Epithelial cell of esophagus (primary cell): ENCODE results near the gene CLDN9.
A peak's percentile ranks its signal among the peaks of the same experiment; 100 is the strongest.

Experiments used
- DNase-seq: peaks from one replicate; pipeline ENCODE4 v3.0.0; 2010; ENCODE audit warnings: low read depth
- H3K4me3 ChIP-seq: 2 replicates; pipeline ENCODE4 v1.5.1; 2011; ENCODE audit warnings: mild to moderate bottlenecking, low read length, control low read depth
- TF ChIP-seq, protein P1 (sequence below): IDR thresholded peaks from 2 replicates; pipeline ENCODE4 v1.5.1; 2011; ENCODE audit warnings: low read depth, mild to moderate bottlenecking, low read length, control low read depth, inconsistent platforms; ENCODE audit not compliant: insufficient read depth; ENCODE audit errors: missing control alignments

Gene CLDN9

GRCh38 chr16:2987833-2988232 is 24.9 kb upstream of the CLDN9 start:
- H3K4me3 ChIP-seq: no peak overlapping the region
- TF ChIP-seq, protein P1, sequence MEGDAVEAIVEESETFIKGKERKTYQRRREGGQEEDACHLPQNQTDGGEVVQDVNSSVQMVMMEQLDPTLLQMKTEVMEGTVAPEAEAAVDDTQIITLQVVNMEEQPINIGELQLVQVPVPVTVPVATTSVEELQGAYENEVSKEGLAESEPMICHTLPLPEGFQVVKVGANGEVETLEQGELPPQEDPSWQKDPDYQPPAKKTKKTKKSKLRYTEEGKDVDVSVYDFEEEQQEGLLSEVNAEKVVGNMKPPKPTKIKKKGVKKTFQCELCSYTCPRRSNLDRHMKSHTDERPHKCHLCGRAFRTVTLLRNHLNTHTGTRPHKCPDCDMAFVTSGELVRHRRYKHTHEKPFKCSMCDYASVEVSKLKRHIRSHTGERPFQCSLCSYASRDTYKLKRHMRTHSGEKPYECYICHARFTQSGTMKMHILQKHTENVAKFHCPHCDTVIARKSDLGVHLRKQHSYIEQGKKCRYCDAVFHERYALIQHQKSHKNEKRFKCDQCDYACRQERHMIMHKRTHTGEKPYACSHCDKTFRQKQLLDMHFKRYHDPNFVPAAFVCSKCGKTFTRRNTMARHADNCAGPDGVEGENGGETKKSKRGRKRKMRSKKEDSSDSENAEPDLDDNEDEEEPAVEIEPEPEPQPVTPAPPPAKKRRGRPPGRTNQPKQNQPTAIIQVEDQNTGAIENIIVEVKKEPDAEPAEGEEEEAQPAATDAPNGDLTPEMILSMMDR: no peak
- no peak for DNase-seq

DNA sequence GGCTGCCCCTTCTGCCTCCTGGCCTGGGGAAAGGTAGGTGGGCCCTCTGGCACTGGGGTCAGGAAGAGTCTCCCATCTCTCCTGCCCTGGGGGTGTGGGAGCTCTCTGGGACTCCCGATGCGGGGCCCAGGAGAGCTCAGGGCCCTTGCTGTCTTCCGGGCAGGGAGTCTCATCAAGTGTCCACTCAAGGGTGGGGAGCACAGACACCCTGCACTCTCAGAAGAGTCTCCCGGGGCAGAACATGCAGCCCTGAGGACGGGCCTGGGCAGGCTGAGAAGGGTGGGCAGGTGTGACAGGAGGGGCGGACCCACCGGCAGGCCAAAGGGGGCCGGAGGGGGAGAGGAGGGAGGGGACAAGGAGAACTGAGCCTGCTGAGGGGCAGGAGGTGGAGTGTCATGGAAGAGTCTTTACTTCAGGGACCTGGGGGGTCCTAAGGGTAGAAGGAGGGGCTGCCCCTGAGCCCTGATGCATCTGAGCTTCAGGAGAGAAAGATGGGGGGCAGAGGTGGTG is 24.1 kb upstream of the CLDN9 start:
- H3K4me3 ChIP-seq: no peak overlapping the region
- no peak for DNase-seq
- TF ChIP-seq, protein P1: no peak

DNA sequence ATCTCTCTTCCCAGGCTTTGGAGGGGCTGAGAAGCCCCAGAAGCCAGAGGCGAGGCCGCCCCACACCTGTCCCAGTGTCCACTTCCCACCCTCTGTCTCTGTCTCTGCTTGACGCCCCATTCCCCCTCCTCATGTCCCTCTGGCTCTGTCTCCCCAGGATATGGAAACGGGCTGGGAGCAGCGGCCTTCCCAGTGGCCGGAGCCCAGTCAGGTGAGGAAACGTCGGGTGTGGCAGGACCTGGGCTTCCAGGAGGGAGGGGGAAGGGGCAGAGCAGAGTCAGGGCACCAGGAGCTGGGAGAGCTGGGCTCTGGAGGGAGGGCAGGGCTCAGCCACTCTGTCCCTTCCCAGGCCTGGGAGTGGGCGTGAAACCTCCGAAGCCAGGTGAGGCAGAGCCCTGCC is 21.8 kb upstream of the CLDN9 start:
- DNase-seq: no peak
- no peak overlapping the region for H3K4me3 ChIP-seq
- TF ChIP-seq, protein P1: no peak

GRCh38 chr16:2991566-2992261 is 21.0 kb upstream of the CLDN9 start:
- H3K4me3 ChIP-seq: no peak overlapping the region

DNA sequence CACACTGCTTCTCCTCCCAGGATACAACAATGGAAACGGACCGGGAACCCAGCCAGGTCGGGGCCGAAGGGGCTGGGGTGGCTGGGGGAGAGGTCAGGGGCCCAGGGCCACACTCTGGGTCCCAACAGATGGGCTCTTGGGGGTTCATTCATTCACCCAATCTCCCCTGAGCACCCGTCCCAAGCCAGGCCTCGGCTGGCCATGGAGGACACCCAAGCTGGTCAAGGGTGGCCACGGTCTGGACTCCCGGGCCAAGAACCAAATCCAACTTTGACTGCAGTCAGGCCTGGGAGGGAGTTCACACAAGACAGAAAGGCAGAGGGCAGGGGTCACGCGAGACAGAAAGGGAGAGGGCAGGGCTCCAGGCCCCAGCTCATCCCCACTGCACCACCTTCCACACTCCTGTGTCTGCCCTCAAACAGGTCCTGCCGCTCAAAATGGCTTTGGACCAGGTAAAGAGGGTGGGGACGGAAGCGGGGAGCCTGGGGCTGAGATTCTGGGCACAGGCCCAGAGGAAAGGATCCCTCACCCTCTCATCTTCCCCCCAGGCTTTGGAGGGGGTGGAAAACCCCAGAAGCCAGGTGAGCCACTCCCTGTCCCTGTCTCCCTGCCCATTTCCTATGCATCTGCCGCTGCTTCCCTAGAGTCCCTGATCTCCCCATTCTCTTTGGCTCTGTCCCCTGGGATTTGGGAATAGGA is 20.2 kb upstream of the CLDN9 start:
- TF ChIP-seq, protein P1: no peak
- no peak overlapping the region for H3K4me3 ChIP-seq
- DNase-seq: peak; percentile 77

More at GRCh38 chr16:2991566-2992261, 21.0 kb upstream of the CLDN9 start:
- TF ChIP-seq, protein P1: no peak
- no peak for DNase-seq

GRCh38 chr16:2996298-2996697 is 16.4 kb upstream of the CLDN9 start:
- no peak for DNase-seq
- TF ChIP-seq, protein P1: no peak
- H3K4me3 ChIP-seq: no peak overlapping the region
